Right lobe of liver (tissue), 6 donors: ENCODE results near the gene PNKD. TPM values are rescaled to one million over a fixed set of nuclear protein-coding genes. Genes with fewer than 3 reads are reported as not detected.

ENCODE experiments used
- ATAC-seq, 4 donors: fragments of 200-7000 bp; cut with Tn5 transposase; one replicate each; pipeline ENCODE4 v1.9.1; 2020; ENCODE audit warnings: mild to moderate bottlenecking in 4 of 4, moderate library complexity in 4 of 4
- DNase-seq, 3 donors: peaks; one replicate each; pipeline ENCODE4 v3.0.0-alpha.2; 2020
- H3K27ac ChIP-seq, 3 donors: fragments of 200-600 bp; one replicate each; pipeline ENCODE4 v1.8.0; 2022
- H3K27me3 ChIP-seq, 2 donors: fragments of 200-600 bp; one replicate each; pipeline ENCODE4 v1.8.0; 2022
- H3K36me3 ChIP-seq, 4 donors: fragments of 200-600 bp; sonication (generic) in 1 of 4; one replicate each; pipeline versions ENCODE4 v1.5.1 to v1.8.0; 2017 to 2022; ENCODE audit warnings: control low read depth in 1 of 4
- H3K4me1 ChIP-seq, 4 donors: fragments of 200-600 bp; sonication (generic) in 1 of 4; one replicate each; pipeline versions ENCODE4 v1.5.1 to v1.8.0; 2017 to 2022; ENCODE audit warnings: control low read depth in 1 of 4
- H3K4me3 ChIP-seq, 3 donors: fragments of 200-600 bp; one replicate each; pipeline ENCODE4 v1.8.0; 2022
- H3K9me3 ChIP-seq, 4 donors: fragments of 200-600 bp; sonication (generic) in 1 of 4; one replicate each; pipeline versions ENCODE4 v1.5.1 to v1.8.0; 2017 to 2022; ENCODE audit warnings: control low read depth in 1 of 4
- POLR2A ChIP-seq: fragments of 450-650 bp; IDR thresholded peaks from one replicate; pipeline ENCODE4 v1.6.1; 2017; ENCODE audit warnings: antibody characterized with exemption, mild to moderate bottlenecking
- WGBS: methylation state at CpG from one replicate; pipeline ENCODE4 v1.1.6; 2018; ENCODE audit warnings: low coverage, low lambda C conversion rate; ENCODE audit not compliant: insufficient coverage; ENCODE audit errors: missing lambda C conversion rate; 5-methylcytosine and 5-hydroxymethylcytosine counted together
- intact Hi-C, 2 donors: fragments of 100-400 bp; cut with DNase I; formaldehyde crosslinking; loops; one replicate each; pipeline versions ENCODE4 v1.11.2 to v1.14.1; 2022
- total RNA-seq, 6 experiments: library from RNA; depleted of rRNA in 2 of 6; stranded (reverse); fragments of >200 nt in 2 of 6; fragmentation: NEBNext Ultra II Directional in 3 of 6; extraction: Animal tissue kit (Norgen Biotek cat#: 25700) in 3 of 6; gene quantifications; one replicate each; pipeline versions ENCODE4 v1.1.0 to v1.2.4, GENCODE V29; 2016 to 2023
- TF ChIP-seq, protein P1 (sequence below), 4 donors: fragments of 200-600 bp in 3 of 4; fragments of 450-650 bp in 1 of 4; IDR thresholded peaks; one replicate each; pipeline versions ENCODE4 v1.5.1 to v1.8.0; 2016 to 2022; ENCODE audit warnings: antibody characterized with exemption in 4 of 4, mild to moderate bottlenecking in 2 of 4
- donor health status: DM: no; HTN: yes; CAD: no.
- donor health status: DM: no; HTN: no; CAD: no.
- donor health status: DM: no; HTN: no; CAD: no.
- donor health status: DM: no; HTN: yes; CAD: no.
- donor health status: DM: no; HTN: yes; CAD: no.

Gene PNKD
- total RNA-seq, 6 experiments from 2014 or later = 78.5 to 137 (median 115) TPM

DNA sequence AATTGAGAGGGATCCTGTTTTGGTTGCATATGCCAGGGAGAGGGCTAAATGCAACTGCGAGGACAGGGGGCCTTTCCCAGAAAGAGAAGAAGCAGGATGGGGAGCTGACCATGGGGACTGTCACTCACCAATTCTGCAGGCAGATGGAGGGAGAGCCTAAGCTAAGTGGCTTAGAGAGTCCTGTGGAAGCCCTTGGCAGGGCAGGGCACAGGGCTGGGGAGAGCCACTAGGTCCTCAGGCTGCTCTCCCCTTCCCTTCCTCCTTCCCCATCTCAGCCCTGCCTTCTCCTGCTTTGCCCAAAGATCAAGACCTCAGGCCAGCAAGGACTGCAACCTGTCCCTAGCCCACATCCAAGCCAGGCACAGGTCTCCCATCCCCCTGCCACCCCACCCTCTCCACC, 62.0 kb downstream of the PNKD start:
- intact Hi-C loops = no loop called here
- Histone ChIP-seq H3K27me3 (no peaks in the 10 kb centered on the region), H3K27ac (peak overlapping the region in 2 of 3 donors; percentile 59 to 67), H3K4me1 (peaks cover 0 to 67% (median 10%) of the 10 kb centered on the region in 4 donors), H3K4me3 (no peak overlapping the region), H3K36me3 (no peaks in the 10 kb centered on the region), H3K9me3 (no peaks in the 10 kb centered on the region)
- no CpG with 5 or more reads among the region's 1 CpG for WGBS
- TF ChIP-seq POLR2A = no peak
- TF ChIP-seq, protein P1, sequence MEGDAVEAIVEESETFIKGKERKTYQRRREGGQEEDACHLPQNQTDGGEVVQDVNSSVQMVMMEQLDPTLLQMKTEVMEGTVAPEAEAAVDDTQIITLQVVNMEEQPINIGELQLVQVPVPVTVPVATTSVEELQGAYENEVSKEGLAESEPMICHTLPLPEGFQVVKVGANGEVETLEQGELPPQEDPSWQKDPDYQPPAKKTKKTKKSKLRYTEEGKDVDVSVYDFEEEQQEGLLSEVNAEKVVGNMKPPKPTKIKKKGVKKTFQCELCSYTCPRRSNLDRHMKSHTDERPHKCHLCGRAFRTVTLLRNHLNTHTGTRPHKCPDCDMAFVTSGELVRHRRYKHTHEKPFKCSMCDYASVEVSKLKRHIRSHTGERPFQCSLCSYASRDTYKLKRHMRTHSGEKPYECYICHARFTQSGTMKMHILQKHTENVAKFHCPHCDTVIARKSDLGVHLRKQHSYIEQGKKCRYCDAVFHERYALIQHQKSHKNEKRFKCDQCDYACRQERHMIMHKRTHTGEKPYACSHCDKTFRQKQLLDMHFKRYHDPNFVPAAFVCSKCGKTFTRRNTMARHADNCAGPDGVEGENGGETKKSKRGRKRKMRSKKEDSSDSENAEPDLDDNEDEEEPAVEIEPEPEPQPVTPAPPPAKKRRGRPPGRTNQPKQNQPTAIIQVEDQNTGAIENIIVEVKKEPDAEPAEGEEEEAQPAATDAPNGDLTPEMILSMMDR (IDR thresholded peaks at IDR 0.05) = no peak
- DNase-seq = no peak
- peak; percentile 2 to 27 (median 16) for ATAC-seq

DNA sequence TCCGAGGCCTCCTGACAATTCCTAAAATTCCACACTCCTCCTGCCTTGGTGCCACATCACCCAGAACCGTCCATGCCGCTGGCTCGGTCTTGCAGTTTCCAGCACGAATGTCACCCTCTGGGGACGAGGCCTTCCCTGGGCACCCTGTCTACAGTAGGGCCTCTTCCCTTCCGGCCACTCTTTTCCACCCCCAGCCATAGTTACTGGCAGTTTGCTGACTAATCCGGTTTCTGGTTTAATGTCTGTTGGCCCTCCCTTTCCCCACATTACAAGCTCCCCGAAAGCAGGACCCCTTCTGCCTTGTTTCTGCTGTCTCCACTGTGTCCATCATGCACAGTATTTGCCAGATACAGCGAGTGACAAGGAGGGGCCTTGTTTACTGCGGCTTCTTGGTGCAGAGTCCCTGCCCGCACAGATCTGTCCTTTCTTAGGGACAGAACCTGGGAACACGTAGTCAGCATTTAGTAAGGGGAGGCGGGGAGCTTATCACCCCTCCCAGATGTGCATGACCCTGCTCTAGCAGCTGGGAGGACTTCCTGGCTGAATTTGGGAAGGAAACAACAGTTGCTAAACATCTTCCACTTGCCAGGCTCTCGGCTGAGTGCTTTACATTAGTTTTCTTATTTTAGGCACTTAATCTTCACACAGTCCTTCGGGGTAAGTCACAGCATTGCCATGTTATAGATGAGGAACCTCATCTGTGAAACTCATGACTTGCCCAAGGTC, 62.8 kb downstream of the PNKD start:
- peak overlapping the region in 2 of 3 donors; percentile 59 to 67 for H3K27ac ChIP-seq
- no peaks in the 10 kb centered on the region for H3K36me3 ChIP-seq
- ATAC-seq = peak; percentile 31 to 60 (median 54)
- no peak overlapping the region for H3K4me3 ChIP-seq
- H3K4me1 ChIP-seq = peaks cover 0 to 72% (median 10%) of the 10 kb centered on the region in 4 donors
- intact Hi-C loops = no loop called here
- TF ChIP-seq, protein P1 (IDR thresholded peaks at IDR 0.05) = no peak
- peak; percentile 24 for TF ChIP-seq POLR2A
- 30% methylated on average over 11 of the region's 16 CpGs for WGBS
- H3K27me3 ChIP-seq = no peaks in the 10 kb centered on the region
- H3K9me3 ChIP-seq = no peaks in the 10 kb centered on the region
- DNase-seq = no peak

DNA sequence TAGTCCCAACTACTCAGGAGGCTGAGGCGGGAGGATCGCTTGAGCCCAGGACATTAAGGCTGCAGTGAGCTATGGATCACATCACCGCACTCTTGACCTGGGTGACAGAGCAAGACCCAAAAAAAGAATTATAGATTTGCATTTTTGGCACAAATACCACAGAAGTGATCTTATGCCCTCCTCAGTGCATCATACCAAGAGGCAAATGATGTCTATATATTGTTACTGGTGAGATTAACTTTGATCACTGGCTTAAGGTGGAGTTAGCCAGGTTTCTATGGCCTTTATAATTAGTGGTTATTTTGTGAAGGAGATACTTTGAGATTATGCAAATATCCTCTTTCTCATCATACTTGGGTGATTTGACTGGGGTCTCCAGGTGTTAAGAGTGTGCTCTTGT, 64.2 kb downstream of the PNKD start:
- intact Hi-C loops = no loop called here
- no peaks in the 10 kb centered on the region for H3K9me3 ChIP-seq
- WGBS = 97% methylated on average over 3 of the region's 3 CpGs
- peaks cover 0 to 60% (median 10%) of the 10 kb centered on the region in 4 donors for H3K4me1 ChIP-seq
- H3K27me3 ChIP-seq = no peaks in the 10 kb centered on the region
- no peak for DNase-seq
- no peak for TF ChIP-seq POLR2A
- TF ChIP-seq, protein P1 (IDR thresholded peaks at IDR 0.05) = no peak
- H3K27ac ChIP-seq = peak overlapping the region in 1 of 3 donors; percentile 9
- no peak for ATAC-seq
- H3K4me3 ChIP-seq = no peak overlapping the region
- peaks cover 0 to 5% (median 2%) of the 10 kb centered on the region in 4 donors for H3K36me3 ChIP-seq

DNA sequence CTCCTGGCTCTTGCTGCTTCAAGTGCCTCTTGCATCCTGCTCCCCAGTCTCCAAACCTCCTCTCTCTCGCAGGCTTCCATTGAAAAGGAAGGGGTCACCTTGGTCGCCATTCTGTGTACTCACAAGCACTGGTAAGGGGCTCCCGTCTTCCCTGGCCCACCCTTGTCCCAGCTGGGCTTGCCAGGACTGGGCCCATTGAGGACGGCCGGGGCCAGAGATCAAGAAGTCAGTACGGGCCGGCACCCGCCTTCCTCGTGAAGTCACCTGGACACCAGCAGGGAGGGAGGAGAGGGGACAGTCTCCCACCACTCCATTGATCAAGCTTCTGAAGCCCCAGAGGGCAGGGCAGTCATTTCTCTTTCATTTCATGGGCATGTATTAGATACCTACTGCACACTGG, 70.3 kb downstream of the PNKD start:
- intact Hi-C loops = no loop called here
- no peak for ATAC-seq
- peaks cover 0 to 20% (median 0%) of the 10 kb centered on the region in 4 donors for H3K4me1 ChIP-seq
- peaks cover 0 to 44% (median 19%) of the 10 kb centered on the region in 4 donors for H3K36me3 ChIP-seq
- H3K4me3 ChIP-seq = no peak overlapping the region
- 87% methylated on average over 9 of the region's 9 CpGs for WGBS
- TF ChIP-seq, protein P1 (IDR thresholded peaks at IDR 0.05) = no peak
- H3K27ac ChIP-seq = no peak overlapping the region
- DNase-seq = no peak
- no peaks in the 10 kb centered on the region for H3K9me3 ChIP-seq
- H3K27me3 ChIP-seq = no peaks in the 10 kb centered on the region
